Thoracic aorta endothelial cell (primary cell): ENCODE data around the gene CD163L1. TPM values are rescaled to one million over a fixed set of nuclear protein-coding genes. Genes with fewer than 3 reads are reported as not detected.

Source experiments
- total RNA-seq: library from RNA; depleted of rRNA; stranded (reverse); fragments of >200 nt; gene quantifications from 2 replicates; pipeline ENCODE4 v1.2.3, GENCODE V29; 2012

Gene CD163L1
- 1.2 and 7.8 TPM in 2 replicates for total RNA-seq

GRCh38 chr12:7444076-7444475 lies at the start of gene CD163L1:
Gene CD163L1 (minus strand): TSS chr12:7444153. CDS start chr12:7444127, 26 bp downstream.

Other genes starting within 250 kb of the CD163L1 start
- not detected in 2 replicates for gene ACSM4, start 140.1 kb downstream of the CD163L1 start, total RNA-seq
- gene CD163, start 59.6 kb upstream of the CD163L1 start, total RNA-seq, result not detected in 2 replicates
- not detected in 2 replicates for gene APOBEC1, start 221.8 kb upstream of the CD163L1 start, total RNA-seq